GM21619 (cell line): ENCODE data around the gene KCNK18.
A peak's percentile ranks its signal among the peaks of the same experiment; 100 is the strongest.
"Not testable (repeated sequence)": the region's sequence is repeated elsewhere in the genome, so short reads cannot be mapped to it uniquely, and the experiment has no call there.

Experiments
- ATAC-seq: cut with Tn5 transposase; IDR thresholded peaks from one replicate; pipeline ENCODE4 v1.9.1; 2021; ENCODE audit not compliant: unreplicated experiment

KCNK18 gene

DNA sequence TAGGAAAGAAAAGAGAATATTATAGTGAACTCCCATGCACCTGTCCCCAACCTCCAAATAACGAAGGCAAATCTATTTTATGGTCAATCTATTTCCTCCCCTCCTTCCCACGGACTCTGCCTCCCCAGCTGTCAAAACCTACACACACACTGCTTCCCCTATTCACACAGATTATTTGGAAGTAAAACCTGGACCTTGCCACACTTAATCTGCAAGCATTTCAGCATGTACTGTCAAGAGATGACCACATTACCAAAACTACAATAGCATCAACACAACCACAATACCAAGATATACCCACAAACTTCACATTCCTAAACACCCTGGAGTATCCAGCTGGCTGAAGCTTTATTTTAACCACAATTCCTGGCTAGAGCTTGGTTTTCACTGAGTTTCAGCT lies 27.8 kb upstream of the KCNK18 start:
- ATAC-seq: no peak

DNA sequence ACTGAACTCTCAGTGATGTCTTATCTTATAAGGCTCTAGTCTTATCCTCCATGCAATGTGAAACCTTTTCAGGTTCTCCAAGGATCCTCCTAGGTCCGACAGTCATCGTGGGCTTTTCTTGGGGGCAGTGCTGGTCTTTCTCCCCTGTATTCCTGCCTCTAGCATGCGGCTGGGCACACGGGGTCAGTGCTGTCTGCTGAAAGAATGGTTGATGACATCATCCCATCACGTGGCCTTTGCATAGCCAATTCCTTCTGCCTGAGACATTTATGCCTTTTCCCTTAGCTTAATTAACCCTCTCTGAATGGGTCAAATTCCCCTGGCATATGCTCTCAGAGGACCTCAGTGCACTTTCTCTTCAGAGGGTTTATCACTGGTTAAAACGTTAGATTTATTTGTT lies 27.0 kb upstream of the KCNK18 start:
- ATAC-seq: no peak

DNA sequence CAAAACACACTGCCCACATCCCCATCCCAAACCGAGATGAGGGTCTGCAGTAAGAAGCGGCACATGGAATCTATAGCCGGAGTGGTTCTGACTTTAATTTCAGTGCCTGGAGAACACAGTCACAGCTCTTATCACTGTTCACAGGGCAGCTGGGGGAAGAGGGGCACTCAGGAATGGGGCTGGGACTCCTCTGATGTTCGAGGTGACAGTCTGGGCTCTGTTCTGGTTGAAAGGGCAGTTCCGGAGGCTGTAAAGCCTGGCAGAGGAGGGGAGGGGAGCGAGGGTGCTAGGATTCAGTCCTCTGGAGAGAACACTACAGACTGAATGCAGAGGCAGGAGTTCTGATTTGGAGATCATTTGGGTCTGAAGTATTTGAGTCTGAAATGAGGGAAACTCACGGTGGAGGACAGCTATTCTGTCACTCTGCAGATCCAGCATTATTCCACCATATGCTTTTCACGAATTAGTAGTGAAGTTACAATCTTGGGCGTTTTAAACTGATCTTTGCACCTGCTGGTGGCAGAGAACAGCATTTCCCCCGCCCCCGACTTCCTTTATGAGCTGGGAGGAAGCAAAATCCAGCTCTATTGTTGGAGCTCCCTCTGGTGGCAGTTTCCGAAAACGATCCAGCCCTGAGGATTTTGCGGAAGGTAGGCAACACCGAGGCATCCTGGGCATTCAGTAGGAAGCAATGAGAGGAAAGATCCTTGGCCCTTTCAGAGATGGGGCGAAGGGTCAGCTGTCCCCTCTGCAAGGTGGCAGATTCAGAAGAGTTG lies 22.7 kb upstream of the KCNK18 start:
- peak; percentile 88 for ATAC-seq

DNA sequence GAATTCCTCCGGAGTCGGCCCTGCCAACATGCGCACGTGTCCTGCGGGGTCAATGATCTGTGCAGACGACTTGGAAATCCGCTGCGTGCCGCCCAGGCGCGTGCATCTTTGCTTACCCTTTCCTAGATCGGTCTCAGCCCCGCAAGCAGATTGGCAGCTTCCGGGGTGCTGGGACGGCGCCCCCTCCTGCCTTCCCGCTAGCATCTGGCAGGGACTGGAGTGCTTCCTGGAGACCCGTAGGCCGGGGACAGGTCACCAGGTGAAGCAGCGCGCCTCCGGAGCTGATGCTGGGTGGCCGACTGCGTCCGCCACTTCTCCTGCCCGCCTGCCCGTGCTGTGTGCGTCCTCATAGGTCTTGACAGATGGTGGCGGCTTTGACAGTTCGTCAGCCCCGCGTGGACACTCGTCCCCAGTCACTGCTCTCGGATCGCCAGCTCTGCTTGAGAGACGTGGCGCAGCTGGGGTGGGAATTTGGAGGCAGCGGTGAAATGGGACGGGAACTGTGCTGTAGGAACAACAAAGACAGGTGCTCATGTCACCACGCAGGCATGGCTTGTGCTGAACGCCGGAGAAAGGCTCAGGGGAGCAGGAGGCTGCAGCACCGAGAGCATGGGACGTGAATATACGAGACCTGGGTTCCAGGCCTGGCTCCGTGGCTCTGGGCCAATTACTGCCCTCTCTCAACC lies 21.9 kb upstream of the KCNK18 start:
- peak; percentile 35 for ATAC-seq

DNA sequence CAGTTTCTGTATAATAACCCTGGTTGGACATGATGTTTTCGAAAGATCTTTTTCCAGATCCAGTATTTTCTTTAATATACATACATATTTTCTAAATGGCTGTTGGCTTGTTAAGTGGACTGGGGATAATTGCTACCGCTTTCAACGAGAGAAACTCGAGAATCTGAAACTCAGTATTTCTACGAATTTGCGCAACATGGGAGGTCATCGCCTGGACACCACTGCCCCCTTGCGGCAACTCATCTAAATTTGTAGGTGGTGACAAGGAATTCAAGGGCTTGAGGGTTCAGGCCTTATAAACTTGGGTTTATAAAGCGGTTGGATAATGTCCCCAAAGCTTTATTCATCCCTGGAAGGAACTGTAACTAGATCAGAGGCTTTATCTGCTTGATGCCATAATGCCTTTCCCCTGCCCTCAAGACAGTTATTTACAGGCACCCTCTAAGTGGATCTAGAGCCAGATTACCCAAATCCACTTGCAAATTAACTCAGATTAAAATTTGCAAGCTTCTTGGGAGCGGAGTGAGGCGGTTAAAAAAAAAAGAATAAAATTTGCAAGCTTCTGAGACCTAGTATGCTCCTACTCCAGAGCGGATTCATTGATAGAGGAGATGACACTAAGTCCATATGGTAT lies 21.3 kb upstream of the KCNK18 start:
- ATAC-seq: peak; percentile 47

DNA sequence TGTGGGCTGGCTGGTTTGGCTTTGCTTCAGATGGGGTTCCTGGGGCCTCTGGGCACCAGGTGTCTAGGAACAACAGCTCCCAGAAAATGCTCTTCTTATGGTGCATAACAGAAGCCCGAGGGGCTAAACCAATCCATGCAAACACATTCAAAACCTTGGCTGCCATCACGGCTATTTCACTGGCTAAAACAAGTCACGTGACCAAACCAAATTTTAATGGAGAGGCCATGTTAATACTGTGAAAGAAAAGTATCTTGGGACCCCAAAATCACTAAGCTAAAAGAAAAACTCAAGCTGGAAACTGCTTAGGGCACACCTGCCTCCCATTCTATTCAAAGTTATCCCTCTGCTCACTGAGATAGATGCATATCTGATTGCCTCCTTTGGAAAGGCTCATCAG lies 19.1 kb upstream of the KCNK18 start:
- no peak for ATAC-seq

DNA sequence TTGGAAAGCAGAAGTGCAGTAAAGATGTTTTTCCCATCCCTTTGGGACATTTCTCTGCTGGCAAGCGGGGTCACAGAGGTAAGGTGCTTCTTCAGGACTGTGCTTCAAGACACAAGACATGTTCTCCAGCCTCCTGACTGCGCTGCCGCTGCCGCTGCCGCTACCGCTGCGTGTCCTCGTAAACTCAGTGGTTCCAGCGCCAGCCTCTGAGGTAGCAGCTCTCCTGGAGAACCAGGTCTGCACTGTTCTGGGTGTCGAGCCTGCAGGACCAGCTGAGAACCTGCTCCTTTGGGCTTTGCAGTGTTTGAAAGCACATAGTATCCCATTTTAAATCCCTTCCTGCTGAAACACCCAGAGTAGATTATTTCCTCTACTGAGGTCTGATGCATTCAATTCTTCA lies 13.0 kb upstream of the KCNK18 start:
- ATAC-seq: no peak

DNA sequence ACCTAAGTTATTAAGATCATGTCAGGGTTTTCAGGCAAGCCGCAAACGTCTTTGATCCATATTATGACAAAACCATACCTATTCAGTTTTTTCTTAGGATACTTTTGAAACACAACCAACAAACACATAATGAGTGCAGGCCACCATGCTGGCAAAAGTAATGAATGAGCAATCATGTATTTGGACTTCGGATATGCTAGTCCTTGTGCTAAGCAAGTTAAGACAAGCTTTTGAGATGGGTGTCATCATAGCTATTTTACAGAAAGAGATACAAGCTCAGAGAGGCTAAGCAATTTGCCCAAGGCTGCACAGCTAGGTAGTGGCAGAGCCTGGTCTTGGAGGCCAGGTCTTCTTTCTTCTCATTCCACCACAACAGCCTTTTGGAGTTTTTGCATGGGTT lies 12.5 kb upstream of the KCNK18 start:
- no peak for ATAC-seq

DNA sequence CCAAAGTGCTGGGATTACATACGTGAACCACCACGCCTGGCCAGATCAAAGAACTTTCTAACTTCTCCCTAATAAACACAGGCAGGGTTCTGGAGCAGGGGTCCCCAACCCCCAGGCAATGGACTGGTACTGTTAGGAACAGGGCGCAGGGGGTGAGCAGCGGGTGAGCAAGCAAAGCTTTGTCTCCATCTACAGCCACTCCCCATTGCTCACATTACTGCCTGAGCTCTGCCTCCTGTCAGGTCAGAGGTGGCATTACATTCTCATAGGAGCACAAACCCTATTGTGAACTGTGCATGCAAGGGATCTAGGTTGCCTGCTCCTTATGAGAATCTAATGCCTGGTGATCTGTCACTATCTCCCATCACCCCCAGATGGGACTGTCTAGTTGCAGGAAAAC lies 11.5 kb upstream of the KCNK18 start:
- ATAC-seq: not testable (repeated sequence)

DNA sequence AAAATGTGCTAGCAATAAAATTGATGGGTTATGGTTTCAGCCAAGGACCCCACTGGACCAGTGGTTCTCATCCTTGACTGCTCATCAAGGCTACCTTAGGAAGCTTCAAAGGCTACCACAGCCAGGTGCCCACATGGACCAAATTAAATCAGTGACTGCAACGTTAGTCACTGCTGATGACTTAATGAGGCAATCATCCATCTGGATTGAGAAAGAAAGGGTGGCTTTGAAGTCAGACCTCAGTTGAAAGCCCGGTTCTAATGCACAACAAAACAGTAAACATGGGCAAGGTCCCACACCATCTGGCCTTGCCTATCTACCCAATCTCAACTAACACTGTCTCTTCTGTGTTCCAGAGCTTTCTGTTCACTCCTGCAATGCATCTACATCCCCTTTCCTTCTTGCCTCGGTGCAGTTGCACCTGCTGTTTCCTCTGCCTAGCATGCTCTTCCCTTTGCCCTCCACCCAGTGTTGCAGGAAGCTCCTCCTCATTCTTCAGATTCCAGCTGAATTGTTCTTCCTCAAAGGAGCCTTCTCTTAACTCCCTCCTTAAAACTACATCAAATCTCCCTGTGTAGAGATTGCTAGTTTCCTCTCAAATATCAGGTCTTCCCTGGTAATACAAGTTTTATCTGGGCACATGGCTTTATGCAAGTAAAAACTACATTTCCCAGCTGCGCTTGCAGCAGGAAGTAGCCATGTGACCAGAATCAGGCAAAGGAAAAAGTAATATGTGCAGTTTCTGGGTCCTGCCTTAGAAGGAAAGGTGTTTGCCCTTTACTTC lies 10.3 kb upstream of the KCNK18 start:
- no peak for ATAC-seq

DNA sequence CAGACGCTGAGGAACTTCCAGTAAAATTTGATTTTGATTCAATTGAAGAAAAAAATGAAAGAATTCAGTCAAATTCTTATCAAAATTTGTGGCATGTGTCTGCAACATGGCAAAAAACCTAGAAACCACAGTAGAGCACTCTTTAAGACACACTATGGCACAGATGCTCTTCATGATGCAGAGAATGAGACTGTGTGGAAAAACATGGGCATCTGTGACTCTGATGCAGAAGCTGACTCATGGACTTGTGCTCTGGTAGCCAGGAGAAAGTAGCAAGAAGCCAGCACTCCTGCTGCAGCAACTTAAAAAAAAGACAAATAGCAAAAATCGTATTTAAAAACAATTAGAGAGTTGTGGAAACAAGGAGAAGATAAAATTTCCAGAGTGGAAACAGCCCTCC lies 8.9 kb upstream of the KCNK18 start:
- ATAC-seq: no peak

DNA sequence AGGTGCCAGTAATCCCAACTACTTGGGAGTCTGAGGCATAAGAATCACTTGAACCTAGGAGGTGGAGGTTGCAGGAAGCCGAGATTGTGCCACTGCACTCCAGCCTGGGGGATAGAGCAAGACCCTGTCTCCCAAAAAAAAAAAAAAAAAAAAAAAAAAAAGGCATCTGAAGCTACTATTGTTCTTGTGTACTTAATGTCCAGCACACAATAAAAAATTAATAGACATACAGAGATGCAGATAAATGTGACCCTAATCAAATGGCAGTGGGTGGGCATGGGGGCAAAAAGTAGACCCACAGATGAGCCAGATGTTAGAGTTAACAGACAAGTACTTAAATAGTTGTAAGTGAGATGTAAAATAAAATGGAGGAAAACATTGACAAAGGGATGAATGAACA lies 7.7 kb upstream of the KCNK18 start:
- ATAC-seq: no peak

DNA sequence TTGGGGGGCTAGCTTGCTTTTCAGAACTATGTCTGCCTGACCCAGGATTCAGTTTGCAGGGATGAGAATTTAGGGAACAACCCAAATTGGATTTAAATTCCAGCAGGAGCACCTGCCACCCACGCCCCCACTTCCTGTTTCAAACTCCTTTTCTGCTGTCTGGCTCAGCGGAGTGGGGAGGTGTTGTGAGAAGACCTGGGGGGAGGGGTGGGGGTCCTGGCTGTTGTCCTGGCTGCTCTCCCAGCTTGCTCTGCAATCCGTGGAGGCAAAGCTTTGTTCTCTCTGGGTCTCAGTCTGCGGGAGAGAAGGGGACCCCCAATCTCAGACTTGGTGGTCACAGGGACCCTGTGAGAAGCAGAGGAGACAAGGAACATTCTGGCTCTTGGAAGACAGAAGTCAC lies 799 bp downstream of the KCNK18 start:
- no peak for ATAC-seq

DNA sequence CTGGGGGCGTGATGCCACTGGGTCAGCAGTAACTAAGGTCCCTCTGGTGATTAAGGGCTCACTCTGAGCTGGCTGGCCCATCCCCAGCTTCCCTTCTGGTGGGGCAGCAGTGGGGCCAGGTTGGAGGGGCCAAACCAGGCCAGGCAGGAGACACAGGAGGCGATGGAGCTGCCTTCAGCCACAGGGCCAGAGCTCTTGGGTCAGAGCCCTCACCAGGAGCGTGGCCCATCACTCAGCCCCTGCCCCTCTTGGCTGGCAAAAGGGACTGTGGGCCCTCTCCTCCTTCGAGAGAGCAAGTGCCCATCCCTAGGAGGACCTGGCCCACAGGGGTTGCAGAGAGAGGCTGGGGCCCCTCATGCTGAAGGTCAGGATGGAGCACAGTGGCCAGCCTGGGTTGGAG lies 4.5 kb downstream of the KCNK18 start:
- no peak for ATAC-seq

DNA sequence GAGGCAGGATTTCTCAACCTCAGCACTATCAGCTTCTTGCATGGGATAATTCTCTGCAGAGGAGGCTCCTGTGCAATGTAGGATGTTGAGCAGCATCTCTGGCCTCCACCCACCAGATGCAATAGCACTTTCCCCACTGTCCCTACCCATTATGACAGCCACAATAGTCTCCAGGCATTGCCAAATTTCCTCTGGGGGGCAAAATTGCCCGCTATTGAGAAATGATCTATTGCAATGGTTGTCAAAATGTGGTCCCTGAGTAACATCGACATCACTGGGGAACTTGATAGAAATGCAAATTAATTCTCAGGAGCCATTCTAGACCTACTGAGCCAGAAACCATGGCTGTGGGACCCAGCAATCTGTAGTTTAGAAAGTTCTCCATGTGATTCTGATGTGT lies 7.0 kb downstream of the KCNK18 start:
- no peak for ATAC-seq

DNA sequence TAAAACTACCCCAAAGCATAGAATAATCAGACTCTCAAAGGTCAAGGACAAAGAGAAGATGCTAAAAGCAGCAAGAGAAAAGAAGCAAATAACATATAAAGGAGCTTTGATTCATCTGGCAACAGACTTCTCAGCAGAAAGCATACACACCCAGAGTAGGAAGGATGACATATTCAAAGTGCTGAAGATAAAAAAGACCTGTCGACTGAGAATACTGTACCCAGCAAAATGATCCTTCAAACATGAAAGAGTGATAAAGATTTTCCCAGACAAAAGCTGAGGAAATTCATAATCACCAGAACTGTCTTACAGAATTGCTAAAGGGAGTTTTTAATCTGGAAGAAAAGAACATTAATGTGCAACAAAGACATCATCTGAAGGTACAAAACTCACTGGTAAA lies 14.9 kb downstream of the KCNK18 start:
- no peak for ATAC-seq

DNA sequence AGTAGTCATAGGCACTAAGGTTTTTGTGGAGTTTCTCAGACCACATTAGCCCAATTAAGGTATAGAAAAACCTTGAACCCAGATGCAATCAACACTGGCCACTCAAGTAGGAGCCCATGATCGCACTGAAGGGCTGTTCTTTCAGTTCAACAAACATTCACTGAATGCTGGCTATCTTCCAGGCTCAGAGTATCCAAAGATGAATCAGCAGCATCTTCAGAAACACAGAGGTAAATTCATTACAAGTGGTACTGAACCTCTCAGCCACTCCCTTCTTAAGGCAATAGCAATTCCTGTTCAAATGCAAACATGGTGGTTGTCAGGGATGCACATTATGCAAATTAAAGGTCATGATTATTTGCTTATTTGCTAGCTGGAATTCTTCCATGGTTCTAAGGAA lies 17.1 kb downstream of the KCNK18 start:
- no peak for ATAC-seq

DNA sequence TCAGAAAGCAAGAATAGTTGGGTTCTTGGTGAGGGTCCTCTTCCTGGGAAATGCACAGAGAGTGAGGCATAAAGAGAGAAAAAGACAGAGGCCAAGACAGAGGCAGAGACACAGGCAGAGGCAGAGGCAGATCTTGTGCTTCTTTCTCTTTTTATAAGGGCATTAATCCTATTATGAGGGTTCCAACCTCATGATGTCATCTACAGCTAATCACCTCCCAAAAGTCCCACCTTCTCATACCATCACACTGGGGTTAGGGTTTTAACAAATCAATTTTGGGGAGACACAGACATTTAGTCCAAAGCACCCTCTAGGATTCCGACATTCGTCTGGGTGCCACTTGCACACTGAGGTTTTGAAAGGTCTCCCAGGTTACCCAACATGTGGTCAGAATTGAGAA lies 17.8 kb downstream of the KCNK18 start:
- ATAC-seq: no peak

DNA sequence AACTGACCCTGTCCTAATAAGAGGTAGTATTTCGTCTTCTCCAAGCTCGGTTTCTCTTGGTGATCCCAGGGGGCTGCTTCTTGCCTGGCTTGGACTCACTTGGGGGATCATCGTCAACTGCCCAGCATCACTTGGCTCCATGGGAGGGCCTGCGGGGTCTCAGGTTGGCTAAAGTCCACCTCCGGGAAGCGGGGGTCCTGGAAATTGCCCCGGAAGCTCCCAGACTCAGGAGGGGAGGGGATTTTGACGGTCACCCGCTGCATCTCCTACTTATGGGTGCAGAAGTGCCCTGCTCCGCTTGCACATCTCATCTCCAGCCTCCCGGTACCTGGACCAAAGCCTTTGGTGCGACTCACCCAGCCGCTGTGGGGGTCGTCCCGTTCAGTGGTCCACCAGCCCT lies 18.7 kb downstream of the KCNK18 start:
- no peak for ATAC-seq

DNA sequence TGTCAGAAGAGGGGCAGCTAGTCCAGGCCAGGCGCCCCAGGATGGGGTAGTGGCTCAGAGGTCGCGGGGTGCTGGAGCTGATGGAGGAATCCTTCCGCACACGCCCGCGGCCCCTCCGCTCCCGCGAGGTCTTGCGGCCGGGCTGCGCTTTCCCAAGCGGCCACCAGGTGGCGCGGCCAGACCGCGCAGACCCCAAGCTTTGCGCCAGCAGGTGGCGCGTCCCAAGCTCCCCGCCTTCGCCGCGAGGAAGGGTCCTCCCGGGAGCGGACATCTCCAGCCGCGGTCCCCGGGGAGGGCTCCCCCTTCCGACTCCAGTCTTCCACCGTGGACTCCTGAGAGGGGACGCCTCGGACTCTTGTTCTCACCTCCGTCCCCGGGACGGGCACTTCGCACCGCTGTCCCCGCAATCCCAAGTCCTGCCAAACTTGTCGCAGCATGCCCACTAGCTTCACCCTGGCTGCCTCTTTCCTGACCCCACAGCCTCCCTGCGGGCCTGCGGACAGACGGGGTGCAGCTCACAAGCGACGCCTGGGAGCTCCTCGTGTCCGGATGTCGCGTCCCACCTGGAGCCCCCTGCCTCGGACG lies 19.4 kb downstream of the KCNK18 start:
- peak; percentile 71 for ATAC-seq

DNA sequence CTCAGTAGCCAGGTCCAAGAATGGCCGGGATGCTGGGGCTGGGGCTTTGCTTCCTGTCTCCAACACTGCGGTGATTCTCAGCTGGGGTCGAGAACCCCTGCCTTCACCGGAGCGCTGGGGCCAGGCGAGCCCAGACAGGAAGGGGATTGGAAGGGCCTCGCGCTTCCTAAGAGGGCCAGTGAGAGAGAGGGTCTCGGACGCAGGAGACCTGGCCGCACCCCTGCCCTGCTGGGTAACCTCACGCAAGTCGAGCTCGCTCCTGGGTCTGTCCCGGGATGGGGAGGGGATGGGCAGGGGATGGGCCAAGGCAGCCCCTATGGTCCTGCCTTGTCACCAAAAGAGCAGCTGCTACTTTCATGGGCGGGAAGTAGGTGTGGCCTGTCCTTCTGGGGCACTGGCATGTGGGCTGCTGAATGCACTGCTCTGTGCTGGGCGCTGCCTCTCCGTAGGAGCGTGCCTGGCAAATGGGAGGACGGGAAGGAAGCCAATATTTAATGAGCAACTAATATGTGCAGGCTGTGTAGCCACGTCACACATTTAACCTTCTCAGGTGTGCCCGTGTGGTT lies 20.0 kb downstream of the KCNK18 start:
- ATAC-seq: peak; percentile 46
